ENCODE measurements around the gene GAGE12J.

- TF ChIP-seq CTCF (IDR thresholded peaks at IDR 0.05 in 2 of 3, conservative IDR thresholded peaks at IDR 0.05 in 1 of 3; ENCODE audit: borderline replicate concordance in 1 of 3, insufficient read depth in 1 of 3, low read depth in 2 of 3, low read length in 2 of 3), result no peak
- TF ChIP-seq POLR2A (IDR thresholded peaks at IDR 0.05; ENCODE audit: borderline replicate concordance, extremely low read depth, insufficient read depth, insufficient read length), result no peak
- TF ChIP-seq MAX (IDR thresholded peaks at IDR 0.05), result no peak
- no peak for TF ChIP-seq ZFX (IDR thresholded peaks at IDR 0.05)
- no peak for TF ChIP-seq CBX3 (IDR thresholded peaks at IDR 0.05; ENCODE audit: low read depth)
- TF ChIP-seq ZBTB33 (IDR thresholded peaks at IDR 0.05; ENCODE audit: extremely low read depth, insufficient replicate concordance, low read length), result no peak
These were observed 48.6 kb upstream of the GAGE12J start for GRCh38 chrX:49273181-49273727.
